GM12873 (cell line): ENCODE data around the gene CHST11.

Source experiments
- TF ChIP-seq, protein P1 (sequence below): IDR thresholded peaks from 2 replicates; pipeline ENCODE4 v1.5.1; 2012; ENCODE audit warnings: low read depth, mild to moderate bottlenecking, moderate library complexity, low read length, control low read depth; ENCODE audit not compliant: insufficient read depth; ENCODE audit errors: missing control alignments

CHST11 gene

GRCh38 chr12:104454997-104455396 lies 1.8 kb upstream of the CHST11 start:
- TF ChIP-seq, protein P1, sequence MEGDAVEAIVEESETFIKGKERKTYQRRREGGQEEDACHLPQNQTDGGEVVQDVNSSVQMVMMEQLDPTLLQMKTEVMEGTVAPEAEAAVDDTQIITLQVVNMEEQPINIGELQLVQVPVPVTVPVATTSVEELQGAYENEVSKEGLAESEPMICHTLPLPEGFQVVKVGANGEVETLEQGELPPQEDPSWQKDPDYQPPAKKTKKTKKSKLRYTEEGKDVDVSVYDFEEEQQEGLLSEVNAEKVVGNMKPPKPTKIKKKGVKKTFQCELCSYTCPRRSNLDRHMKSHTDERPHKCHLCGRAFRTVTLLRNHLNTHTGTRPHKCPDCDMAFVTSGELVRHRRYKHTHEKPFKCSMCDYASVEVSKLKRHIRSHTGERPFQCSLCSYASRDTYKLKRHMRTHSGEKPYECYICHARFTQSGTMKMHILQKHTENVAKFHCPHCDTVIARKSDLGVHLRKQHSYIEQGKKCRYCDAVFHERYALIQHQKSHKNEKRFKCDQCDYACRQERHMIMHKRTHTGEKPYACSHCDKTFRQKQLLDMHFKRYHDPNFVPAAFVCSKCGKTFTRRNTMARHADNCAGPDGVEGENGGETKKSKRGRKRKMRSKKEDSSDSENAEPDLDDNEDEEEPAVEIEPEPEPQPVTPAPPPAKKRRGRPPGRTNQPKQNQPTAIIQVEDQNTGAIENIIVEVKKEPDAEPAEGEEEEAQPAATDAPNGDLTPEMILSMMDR = no peak

DNA sequence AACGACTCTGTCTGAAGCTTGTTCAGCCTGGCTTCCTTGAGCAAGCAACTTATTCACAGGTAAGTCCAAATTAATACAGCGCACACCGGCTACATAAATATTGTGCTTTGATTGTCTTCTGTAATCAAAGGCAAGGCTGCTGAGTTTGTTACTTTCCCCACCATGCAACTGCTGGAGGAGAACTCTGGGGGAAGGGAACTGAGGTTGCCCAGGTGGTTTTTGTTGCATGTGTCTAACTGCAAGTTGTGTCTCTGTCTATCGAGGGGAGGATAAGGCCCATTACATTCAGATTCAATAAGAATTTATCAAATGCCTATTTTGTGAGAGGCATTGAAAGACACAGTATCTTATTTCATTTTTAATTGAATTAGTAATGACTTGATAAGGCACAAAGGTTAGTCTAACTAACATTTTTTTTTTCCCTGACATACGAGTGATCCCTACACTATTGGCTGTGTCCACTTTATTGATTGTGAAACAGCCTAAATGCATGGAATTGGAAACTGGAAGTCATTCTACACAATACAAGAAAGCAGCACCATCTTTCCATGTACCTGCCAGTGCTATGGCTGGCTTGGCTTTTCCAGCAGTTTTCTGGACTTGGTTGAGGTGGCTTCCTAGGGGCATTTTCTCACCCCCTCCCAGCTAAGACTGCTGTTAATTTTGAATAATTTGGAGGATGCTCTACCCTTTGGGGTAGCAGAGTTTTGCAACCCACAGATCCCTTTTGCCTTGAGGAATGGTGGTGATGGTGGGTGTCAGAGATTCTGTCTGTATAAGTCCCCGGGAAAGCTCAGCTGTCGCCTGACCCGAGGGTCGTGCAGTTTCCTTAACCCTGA lies 951 bp upstream of the CHST11 start:
- TF ChIP-seq, protein P1 = no peak

DNA sequence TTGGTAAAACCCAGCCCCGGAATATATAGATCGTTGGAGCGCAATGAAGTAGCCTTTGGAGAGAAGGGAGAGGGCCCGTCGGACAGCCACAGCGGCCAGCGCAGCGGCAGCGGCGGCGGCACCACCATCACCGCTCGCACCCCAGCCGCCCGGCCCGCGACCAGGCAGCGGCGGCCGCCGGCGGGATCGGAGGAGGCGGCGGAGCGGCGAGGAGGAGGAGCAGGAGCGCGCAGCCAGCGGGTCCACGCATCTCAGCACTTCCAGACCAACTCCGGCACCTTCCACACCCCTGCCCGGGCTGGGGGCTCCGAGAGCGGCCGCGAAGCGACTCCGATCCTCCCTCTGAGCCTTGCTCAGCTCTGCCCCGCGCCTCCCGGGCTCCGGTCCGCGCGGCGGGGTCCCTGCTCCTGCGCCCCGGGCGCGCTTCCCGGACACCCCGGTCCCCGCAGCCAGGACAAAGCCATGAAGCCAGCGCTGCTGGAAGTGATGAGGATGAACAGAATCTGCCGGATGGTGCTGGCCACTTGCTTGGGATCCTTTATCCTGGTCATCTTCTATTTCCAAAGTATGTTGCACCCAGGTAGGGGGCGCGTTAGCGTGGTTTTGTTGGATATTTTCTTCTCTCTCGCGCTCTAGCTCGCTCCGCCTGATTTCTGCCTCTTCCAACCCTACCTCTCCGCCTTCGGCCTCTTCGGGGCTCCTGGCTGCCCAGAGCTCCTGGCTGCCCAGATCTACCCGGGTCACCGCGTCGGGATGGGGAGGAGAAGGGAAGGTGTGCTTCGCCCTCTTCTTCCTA lies 400 bp downstream of the CHST11 start:
- TF ChIP-seq, protein P1 = peak; percentile 48

DNA sequence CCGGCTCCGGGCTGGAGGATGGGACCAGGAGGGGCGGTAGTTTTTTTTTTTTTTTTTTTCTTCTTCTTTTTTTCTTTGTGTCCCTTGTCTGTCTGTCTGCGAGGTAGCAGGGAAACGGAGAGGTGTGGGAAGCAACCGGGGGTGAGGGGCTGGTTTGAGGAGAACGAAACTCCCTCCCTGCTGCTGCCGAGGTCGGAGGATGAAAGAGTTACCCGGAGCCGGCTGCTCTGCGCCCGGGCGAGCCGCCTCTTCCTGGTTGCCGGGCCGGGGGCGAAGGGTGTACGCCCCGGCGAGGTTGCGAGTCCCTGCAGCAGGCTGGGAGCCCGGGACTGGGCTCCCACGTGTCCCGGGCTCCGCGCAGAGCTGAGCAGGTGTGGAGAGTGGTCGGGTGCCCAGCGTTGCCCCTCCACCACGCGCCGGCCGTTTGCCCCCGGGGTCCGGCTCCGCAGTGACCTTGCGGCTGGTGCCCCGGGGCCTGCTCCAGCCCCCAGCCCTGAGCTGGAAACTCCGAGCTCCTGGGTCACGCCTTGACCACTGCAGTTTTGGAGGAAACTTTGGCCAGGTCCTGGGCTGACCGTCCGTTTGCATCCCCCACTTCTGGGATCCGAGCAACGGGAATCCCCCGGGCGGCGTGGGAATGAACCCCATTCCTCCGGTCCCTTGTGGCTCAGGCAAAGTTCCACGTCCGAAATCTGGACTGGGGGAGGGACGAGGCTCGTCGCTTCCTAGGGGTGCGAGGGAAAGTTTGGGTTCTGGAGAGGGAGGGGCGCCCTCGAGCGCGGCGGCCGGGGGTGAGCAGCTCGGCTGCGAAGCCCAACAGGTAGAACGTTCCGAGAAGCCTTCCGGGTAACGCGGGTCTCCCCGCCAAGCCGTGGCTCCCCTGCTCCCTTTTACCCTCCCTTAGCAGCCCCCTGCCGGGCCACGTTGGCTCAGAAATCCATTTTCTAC lies 1.3 kb downstream of the CHST11 start:
- TF ChIP-seq, protein P1 = peak; percentile 21

GRCh38 chr12:104458694-104459367 lies 2.1 kb downstream of the CHST11 start:
- TF ChIP-seq, protein P1 = no peak

DNA sequence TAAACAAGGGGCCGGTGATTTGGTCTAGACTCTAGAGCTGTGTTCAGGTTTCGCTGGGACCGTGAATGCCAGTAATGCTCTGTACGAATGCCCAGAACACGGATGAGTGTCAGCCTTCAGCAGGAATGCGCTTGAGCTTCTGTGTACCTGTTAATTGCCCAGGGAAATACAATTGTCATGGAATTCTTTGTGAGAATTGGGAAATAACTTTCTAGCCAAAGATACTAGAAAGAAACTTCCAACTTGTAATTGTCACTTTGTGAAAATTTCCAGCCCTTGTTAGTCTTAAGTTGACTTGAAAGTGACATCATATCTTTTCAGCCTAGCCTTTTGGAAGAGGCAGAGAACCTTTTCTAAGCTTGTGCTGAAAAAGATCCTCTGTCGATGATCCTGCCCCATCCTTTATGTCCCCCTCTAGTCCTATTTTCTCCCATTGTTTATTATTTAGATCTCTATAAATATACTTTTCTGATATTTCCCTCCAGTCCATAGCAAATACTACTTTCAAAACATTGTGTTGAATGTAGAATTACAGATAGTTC lies 2.7 kb downstream of the CHST11 start:
- TF ChIP-seq, protein P1 = no peak
